Measurements from ENCODE around the gene MED13L.

DNA sequence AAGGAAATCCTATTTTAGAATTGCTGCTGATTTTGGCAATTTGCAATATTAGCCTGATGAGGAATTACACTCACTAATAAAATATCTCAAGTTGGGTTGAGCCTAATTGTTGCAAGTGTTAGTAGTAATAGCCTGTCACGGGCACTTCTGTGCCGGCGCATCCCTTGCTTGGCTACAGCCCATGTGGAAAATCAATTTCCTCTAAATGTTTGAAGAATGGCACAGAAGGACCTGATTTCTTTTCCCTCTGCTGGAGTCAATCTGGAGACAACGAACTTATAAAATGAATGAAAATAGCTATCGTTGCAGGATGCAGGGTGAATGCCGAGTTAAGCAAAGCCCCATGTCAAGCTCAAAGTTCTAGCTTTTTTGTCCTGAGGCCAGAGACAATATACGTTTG is 31.2 kb upstream of the MED13L start:
- TF ChIP-seq EZH2 (IDR thresholded peaks at IDR 0.05; ENCODE audit: insufficient read depth, poor library complexity, severe bottlenecking) = no peak
- no peak for TF ChIP-seq EZH2phosphoT487 (IDR thresholded peaks at IDR 0.05; ENCODE audit: insufficient read depth, low read depth)
